ENCODE data around the gene ATP8A1.

GRCh38 chr4:42568610-42569207, 88.2 kb downstream of the ATP8A1 start:
- no peak for TF ChIP-seq EZH2 (IDR thresholded peaks at IDR 0.05)
- TF ChIP-seq POLR2AphosphoS5 (IDR thresholded peaks at IDR 0.05; ENCODE audit: borderline replicate concordance, low read depth, low read length) = no peak
- TF ChIP-seq FOXP2 (optimal IDR thresholded peaks at IDR 0.05; ENCODE audit: control extremely low read depth, extremely low read length, insufficient read depth) = no peak
